HG02610 (cell line): ENCODE results near the gene SLC24A3.
"Not testable (repeated sequence)": the region's sequence is repeated elsewhere in the genome, so short reads cannot be mapped to it uniquely, and the experiment has no call there.

Experiments
- ATAC-seq: cut with Tn5 transposase; IDR thresholded peaks from one replicate; pipeline ENCODE4 v1.9.1; 2021; ENCODE audit warnings: mild to moderate bottlenecking, moderate library complexity; ENCODE audit not compliant: unreplicated experiment

Gene SLC24A3

DNA sequence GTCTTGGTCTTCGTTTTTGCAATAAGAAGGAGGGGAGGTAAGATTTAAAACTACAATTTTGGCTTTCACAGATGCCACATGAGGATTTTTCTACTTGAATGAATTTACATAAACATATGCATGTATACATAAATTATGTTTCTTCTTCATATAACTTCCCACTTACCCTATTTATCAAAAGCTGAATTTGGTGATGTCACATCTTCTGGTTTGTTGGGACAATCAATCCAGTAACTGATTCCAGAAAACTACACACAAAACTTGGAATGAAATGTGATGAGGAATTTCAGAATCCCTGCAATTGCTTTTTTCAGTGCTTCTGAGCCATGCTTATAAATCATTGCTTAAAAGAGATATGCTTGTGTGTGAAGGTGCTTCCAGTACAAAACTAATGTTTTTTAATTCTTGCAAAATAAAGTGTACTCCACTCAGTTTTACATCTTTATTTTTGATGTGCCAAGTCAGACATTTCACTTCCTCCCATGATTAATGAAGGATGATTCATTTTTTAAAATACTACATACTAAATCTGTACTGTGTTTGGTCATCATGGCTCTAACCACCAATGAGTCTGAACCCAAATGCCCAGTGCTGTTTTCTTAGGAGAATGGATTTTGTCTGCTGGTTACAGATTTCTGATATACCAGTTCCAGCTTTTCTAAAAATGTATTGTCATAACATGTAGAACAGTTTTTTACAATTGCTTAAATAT lies 513.5 kb downstream of the SLC24A3 start:
- no peak for ATAC-seq

DNA sequence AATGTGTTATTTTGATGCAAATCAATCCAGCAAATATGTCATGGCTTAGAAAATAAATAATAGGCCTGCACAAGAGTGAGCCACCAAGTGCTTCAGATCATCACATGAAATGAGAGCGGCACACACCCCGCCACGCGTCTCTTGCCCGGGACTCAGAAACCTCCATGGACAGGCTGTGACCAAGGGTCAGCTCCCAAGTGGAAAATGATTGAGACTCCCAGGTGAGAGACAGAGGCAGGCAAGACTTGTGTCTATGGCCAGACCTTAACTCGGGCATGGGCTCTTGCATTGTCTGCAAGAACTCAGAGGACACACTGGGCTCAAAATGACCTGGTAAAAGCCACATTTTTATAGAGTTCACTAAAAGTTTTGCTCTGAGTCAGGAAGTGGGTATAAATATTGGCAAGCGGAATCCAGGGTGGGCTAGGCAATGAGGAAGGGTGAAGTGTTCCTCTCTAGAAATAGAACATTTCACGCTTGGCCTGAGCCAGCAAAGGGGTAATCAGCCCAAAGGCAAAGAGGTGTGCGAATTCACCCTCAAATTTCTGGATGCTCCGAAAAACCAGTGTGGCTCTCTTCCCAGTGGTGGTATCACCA lies 514.9 kb downstream of the SLC24A3 start:
- no peak for ATAC-seq

DNA sequence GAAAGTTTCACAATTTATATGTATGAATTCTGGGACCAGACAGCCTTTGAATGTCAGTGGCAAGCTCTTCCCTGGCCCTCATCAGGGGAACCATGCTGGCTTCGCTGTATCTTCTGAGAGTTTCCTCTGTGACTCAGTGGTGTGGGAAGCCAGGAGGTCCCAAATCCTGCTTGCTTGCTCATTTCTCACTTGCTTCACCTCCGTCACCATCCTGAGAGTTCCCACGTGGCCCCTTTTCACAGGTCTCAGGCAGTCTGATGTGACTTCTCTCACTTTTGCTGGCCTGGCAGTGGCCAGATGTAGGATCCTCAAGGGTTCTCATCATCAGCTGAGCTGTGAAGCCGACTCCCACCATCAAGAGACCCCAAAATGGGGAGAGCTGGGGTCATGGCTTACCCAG lies 517.2 kb downstream of the SLC24A3 start:
- ATAC-seq, result no peak

DNA sequence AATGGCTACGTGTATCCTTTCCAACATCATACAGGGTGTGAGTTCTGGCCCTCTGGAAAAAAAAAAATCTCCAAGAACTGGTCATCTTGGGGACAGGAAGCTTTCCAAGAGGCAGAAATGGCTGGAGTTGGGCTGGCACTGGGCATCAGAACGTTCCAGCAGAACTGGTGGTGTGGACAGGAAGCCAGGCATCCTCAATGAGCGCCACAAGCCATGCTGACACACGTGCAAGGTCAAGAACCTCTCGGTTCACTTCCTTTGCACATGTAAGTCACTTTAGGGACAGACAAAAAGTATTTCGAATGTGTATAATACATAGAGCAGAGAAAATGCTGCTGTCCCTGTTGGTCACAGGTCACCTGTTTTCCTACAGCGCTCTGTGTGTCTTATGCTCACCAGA lies 518.3 kb downstream of the SLC24A3 start:
- no peak for ATAC-seq

DNA sequence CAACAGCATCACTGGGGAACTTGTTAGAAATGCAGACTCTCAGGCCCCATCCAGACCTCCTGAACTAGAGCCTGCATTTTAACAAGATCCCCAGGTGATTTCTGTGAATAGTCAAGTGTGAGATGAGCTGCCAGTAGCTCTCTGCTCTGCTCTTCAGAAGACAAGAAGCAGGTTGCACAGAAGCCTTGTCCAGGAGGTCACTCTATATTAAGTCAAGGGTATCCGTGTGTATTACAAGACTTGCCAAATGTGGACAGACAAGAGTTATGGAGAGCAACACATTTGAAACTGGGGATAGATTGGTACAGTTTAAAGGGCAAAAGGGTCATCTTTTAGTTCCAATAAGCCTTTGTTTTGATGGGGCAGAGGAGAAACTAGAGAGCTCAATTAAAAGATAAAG lies 522.4 kb downstream of the SLC24A3 start:
- ATAC-seq, result no peak

DNA sequence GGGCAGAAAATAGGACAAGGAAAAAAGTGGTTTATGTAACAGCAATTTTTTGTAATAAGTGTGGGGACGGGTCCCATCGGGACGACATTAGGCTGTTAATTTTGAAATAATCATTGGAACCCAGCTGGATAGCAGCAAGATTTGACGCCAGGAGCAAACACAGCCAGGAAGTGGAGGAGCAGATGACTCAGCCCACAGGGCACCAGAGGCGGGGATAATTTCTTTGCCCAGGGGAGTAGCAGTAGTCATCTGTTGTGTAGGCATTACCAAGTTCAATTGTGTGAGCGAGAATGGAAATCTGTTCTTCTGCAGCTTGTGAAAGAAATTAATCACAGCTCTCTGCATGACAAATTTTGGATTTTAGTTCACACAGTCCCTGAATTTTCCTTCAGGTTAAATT lies 523.0 kb downstream of the SLC24A3 start:
- ATAC-seq, result no peak

DNA sequence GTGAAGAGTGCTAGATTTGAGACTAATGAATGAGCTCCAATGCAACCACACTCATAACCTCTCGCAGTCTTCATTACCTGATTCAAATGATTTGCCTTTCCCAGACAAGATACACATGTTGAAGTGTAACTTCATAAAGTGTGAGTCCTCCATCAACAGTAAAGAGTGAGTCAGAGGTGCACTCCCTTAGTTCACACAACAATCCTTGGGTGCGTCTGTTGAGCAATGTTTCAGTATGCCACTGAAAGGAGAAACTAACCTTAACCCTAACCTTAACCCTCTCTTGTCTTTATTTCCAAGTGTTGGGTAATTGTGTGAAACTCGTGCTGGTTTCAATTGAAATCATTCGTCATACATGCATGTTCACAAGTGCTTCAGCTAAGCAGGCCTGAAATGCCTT lies 524.6 kb downstream of the SLC24A3 start:
- ATAC-seq, result no peak

DNA sequence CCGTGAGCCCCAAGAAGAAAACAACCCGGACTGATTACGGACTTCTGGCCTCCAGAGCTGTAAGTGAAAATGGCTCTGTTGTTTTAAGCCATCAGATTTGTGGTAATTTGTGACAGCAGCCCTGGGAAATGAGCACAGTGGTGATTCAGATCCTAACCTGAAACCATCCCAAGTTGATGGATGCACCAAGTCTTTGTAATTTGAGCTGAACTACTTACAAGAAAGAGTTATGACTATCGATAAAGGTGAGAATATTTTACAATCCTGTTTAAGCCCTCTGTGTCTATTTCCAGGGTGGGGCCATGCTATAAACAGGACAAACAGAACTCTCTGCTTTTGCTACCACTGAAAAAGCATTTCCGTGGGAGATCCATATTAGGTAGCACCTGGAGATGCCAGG lies 526.5 kb downstream of the SLC24A3 start:
- no peak for ATAC-seq

DNA sequence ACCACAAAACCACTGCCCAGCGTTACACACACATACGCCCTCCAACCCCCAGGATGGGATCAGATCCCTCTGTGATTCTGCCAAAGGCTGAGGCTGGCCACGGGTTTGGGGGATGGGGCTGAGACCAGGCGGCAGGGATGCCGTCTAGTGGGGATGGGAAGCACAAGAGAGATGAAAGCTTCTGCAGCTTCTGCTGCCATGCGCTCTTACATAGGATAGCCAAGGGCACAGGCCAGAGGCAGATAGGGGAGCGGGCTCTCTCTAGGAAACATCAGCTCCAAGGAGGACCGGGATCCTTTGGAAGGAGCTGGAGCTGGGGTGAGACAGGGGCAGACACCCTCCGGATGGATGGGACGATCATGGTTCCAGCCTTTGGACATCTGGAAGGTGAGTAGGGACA lies 526.9 kb downstream of the SLC24A3 start:
- ATAC-seq, result no peak

DNA sequence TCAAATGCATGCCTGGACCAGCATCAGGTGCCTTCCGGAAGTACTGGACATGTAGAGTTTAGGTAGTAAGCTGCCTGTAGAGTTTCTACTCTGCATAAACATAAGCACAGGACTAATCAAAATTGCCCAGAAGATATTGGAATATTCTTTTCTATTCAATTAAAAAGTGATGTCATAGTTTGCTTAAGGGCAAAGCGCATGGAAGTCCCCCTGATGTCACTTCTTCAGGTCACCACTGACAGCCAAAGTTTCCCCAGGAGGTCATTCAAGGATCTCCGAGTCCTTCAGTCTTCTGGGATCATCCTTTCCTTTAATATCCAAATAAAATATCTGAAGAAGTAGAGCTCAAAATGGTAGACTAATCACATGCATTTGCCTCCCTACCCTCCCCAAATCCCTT lies 528.1 kb downstream of the SLC24A3 start:
- ATAC-seq, result no peak

DNA sequence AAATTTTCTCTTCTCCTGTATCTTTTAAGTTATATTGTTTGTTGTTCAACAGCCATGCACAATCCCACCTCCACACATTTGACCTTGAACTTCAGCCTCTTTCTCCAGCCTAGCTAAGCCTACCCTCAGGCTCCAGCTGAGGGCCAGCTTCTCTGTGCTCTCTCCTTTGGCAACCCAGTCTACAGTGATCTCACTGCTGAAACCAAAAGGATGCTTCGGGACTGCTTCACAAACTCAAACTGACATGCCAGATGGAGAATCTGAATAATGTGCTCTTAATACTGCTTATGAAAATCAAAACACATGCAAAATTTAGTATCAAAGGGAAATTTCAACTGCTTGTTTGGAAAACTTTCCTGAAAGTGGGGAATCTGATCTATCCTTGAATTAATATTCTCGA lies 529.5 kb downstream of the SLC24A3 start:
- ATAC-seq, result no peak

DNA sequence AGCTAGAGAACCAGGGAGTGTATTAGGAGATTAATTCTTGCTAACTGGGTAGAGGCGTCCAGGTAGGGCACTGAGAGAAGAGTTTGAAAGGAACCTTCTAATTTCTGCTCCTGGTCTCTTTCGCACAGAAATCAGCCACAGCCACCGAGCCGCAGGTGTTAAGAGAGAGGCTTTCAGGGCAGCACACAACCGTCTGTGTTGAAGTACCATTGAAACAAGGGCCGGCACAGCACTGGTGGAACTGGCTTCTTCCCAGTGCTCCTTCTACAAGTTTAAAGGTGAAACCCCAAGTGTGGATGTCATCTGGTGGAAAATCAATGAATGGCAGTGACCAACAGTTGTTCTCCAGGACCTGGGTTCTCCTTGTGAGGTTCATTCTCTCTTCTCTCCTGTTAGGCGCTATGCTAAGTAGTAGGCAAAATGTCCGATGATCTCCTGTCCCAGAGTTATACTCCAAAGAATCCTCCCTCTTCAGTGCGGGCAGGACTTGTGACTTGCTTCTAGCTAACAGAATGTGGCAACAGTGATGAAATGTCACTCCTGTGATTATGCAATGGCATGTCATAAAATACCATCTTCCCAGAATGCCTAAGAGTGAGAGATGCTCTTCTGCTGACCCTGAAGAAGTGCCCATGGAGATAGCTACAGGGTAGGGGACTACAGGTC lies 530.7 kb downstream of the SLC24A3 start:
- ATAC-seq, result no peak

DNA sequence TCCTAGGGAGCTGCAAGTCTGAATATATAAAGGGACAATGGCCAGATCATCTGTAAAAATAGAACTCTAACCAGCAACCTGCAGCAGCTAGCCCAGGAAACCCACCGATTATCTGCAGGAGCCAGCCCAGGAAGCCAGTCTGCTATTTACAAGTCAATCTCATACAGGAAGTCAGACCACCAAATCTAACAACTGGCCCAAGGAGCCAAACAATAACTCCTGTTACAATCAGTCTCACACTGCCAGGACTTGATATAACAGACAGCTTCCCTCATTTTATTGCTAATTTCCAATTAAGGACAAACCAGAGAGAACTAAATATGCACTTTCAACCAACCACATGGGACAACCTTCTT lies 531.2 kb downstream of the SLC24A3 start:
- ATAC-seq, result no peak

DNA sequence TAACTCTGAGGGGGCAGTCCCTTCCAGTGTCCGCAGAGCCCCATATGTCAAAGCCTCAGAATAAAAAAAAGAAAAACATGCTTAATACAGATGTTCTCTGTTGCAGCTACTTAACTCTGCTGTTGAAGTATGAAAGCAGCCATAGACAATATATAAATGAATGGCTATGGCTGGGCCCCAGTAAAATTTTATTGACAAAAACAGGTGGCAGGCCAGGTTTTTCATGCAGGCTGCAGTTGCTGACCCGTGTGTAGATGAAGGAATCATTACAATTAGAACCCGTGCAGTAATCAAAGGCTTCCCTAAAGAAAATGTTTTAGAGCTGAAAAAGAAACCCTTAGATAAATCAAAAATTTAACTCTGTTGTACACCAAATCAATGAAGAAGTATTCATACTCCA lies 532.7 kb downstream of the SLC24A3 start:
- no peak for ATAC-seq

DNA sequence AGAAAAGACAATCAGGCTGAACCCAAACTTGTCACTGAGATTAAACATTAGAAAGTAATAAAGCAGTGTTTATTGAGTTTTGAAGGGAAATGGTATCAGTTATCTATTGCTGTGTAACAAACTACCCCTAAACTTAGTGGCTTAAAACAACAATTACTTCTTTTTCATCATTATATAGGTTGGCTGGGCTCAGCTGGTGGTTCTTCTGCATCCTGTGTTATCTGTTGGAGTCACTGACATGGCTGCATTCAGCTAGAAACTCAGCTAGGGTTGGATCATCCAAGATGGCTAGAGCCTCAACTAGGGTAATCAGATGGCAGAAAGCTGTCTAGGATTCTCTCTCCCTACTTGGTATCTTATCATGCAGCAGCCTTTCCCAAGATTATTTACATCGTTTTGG lies 533.1 kb downstream of the SLC24A3 start:
- no peak for ATAC-seq

DNA sequence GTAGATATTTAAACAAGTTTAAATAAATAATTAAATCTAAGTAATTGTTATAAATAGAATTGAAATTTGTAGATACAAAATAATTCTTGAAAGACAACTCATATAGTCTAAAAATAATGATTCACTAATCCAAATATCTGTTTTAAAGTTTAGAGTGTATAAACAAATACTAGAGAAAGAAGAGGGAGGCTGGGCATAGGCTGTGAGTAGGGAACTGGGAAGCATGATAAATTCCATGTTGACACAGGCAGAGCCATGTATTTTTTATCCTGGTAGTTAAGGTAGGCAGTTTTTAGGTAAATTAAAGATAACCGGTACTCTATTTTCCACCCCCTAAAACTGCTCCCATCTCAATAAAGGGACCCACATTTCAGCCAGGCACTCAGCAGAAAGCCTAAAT lies 534.0 kb downstream of the SLC24A3 start:
- ATAC-seq, result no peak

DNA sequence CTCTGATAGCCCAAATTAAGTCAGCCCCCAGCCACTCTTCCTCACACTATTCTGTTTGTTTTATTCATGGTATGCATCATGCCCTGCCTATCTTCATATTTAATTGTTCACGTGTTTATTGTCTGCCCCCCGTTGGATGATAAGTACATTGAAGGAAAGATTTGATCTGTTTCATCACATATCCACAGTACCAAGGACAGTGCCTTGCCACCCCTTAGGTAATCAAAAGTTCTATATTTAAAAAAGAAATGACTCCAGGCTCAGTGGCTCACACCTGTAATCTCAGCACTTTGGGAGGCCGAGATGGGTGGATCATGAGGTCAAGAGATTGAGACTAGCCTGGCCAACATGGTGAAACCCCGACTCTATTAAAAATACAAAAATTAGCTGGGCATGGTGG lies 535.5 kb downstream of the SLC24A3 start:
- ATAC-seq, result no peak

DNA sequence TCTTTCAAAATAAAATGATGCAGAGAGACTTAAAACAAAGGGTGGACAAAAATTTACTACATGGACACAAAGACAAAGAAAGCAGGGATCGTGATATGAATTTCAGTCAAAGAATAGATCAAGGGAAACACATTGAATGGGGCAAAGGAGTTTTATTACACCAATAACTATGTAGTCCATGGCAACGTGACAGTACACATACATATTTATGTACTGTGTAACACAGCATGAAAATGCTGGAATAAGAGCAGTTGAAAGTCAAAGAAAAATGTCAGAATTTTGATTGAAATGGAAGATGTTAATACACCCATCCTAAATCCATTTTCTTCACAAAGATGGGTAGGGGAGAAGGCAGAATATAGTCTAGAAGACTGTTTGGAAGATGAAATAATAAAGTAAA lies 536.2 kb downstream of the SLC24A3 start:
- no peak for ATAC-seq

DNA sequence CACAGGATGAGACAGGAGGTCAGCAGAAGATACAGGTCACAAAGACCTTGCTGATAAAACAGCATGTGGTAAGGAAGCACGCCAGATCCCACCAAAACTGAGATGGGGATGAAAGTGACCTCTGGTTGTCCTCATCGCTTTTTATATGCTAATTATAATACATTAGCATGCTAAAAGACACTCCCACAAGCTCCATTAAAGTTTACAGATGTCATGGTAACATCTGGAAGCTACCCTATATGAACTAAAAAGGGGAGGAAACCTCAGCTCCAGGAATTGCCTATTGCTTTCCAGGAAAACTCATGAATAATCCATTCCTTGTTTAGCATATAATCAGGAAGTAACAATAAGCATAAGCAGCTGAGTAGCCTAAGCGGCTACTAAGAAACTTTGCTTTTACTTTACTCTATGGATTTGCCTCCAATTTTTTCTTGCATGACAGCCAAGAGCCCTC lies 537.2 kb downstream of the SLC24A3 start:
- ATAC-seq, result no peak

DNA sequence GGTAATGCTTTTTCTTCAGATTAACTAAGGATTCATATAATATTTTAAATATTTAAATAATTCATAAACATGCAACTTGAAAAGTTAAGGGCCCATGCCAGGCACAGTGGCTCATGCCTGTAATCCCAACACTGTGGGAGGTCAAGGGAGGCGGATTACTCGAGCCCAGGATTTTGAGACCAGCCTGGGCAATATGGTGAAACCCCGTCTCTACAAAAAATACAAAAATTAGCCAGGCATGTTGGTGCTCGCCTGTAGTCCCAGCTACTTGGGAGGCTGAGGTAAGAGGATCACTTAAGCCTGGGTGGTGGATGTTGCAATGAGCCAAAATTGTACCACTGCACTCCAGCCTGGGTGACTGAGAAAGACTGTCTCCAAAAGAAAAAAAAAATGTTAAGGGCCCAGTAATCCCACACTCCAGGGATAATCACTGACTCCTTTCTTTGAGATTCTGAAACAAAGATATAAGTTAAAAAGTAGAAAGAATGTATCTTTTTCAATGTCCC lies 537.7 kb downstream of the SLC24A3 start:
- no peak for ATAC-seq

DNA sequence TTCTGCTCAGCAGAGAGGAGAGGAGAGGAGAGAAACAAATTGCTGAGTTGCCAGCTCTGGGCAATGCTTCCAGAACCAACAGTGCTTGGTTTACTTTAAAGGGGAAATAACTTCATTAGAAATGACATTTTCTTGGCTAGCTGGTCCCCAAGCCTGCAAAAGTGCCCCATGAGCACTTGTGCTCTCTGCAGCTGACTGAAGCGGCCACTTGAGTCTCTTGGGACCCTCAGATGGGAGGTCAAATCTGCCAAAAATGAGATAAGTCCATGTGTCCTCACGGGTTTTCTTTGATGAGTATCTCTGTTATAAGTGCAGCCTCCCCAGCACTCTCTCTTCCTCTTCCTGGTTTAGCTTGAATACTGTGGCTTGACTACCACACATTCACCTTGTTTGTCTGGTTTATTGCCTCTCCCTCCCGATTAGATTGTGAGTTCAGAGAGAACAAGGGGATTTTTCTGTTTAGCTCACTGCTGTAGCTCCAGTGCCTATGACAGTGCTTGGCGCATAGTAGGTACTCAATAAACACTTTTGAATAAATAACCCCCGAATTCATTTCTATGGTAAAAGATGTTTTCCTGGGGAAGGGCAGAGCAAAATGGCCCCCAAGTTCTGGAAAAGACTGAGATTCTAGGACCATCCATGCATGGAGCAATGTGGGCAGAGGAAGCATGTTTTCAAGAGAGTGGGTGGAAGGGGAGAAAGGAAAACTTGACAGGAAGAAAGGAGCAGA lies 538.6 kb downstream of the SLC24A3 start:
- ATAC-seq, result no peak

DNA sequence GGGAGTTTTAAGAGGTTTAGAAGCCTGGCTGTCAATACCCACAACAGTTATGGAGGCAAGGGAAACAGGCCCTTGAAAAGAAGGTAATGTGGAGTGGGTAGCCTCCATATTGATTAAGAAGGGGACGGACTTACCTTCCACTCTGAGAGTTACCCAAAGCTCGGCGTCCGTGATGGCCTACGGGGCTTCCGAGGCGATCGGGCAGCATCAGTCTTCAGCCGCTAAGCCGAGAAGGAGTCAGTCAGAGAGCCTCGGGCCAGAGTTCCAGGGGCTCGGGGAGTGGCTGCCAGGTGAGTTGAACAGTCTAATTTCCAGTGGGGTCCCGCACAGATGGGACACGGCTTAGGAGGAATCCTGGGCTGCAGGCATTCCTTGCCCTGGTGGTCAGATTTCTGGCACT lies 541.8 kb downstream of the SLC24A3 start:
- ATAC-seq, result not testable (repeated sequence)
